Right atrium auricular region (tissue), 2 donors: ENCODE results near the gene DIO2. TPM values are rescaled to one million over a fixed set of nuclear protein-coding genes. Genes with fewer than 3 reads are reported as not detected.

ENCODE experiments used
- DNase-seq: peaks from one replicate; pipeline ENCODE4 v3.0.0-alpha.2; 2019; ENCODE audit warnings: low spot score
- H3K27ac ChIP-seq, 2 donors: fragments of 200-600 bp; sonication (generic); 1 replicate in 1 of 2; 2 replicates in 1 of 2; pipeline ENCODE4 v1.5.1; 2016 to 2019
- H3K27me3 ChIP-seq, 2 donors: fragments of 200-600 bp; sonication (generic); one replicate each; pipeline versions ENCODE4 v1.5.1 to v1.6.0; 2017 to 2019
- H3K36me3 ChIP-seq: fragments of 200-600 bp; sonication (generic); one replicate; pipeline ENCODE4 v1.5.1; 2016
- H3K4me1 ChIP-seq, 2 donors: fragments of 200-600 bp; sonication (generic); one replicate each; pipeline versions ENCODE4 v1.5.1 to v1.6.0; 2017 to 2019
- H3K4me3 ChIP-seq, 2 donors: fragments of 200-600 bp; sonication (generic); 1 replicate in 1 of 2; 2 replicates in 1 of 2; pipeline ENCODE4 v1.5.1; 2017 to 2019; ENCODE audit warnings: mild to moderate bottlenecking in 1 of 2, moderate library complexity in 1 of 2
- H3K9me3 ChIP-seq, 2 donors: fragments of 200-600 bp; sonication (generic); one replicate each; pipeline ENCODE4 v1.5.1; 2019
- CTCF ChIP-seq, 2 donors: fragments of 200-600 bp; sonication (generic); IDR thresholded peaks; one replicate each; pipeline ENCODE4 v1.5.1; 2019; ENCODE audit warnings: antibody characterized with exemption in 2 of 2
- total RNA-seq, 2 donors: library from RNA; depleted of rRNA; stranded (reverse); fragments of >200 nt; gene quantifications; one replicate each; pipeline ENCODE4 v1.1.0, GENCODE V29; 2016

DIO2 gene
- total RNA-seq, 2 donors from 2014 or later, result 0.28 to 7.3 TPM

DNA sequence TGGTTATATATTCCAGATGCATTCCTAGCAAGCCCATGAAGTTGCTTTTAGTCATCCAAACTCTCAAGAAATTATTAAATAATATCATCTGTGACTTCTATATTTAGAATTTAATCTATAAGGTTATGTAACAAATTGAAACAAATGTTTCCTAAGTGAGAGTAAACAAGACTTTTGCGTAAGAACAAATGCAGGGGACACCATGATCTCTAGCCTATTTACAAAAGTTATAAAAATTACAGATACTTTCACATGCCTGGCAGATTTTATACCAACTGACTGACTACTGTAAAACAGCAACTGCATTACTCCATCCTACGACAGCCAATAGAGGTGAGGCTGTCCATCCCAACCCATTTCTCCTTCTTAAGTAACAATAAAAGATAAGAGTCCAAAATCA, 20.4 kb upstream of the DIO2 start:
- Histone ChIP-seq H3K4me3 (no peak overlapping the region), H3K27me3 (no peaks in the 10 kb centered on the region), H3K9me3 (peaks cover 0 to 19% of the 10 kb centered on the region in 2 donors), H3K27ac (no peak overlapping the region), H3K36me3 (no peaks in the 10 kb centered on the region), H3K4me1 (no peaks in the 10 kb centered on the region)
- DNase-seq, result no peak
- no peak for TF ChIP-seq CTCF (IDR thresholded peaks at IDR 0.05)

- no peak for DNase-seq
- no peaks in the 10 kb centered on the region for H3K4me1 ChIP-seq
- H3K27ac ChIP-seq, result no peak overlapping the region
- no peaks in the 10 kb centered on the region for H3K36me3 ChIP-seq
- H3K9me3 ChIP-seq, result peaks cover 0 to 6% of the 10 kb centered on the region in 2 donors
- H3K27me3 ChIP-seq, result no peaks in the 10 kb centered on the region
- no peak overlapping the region for H3K4me3 ChIP-seq
- TF ChIP-seq CTCF (IDR thresholded peaks at IDR 0.05), result no peak
Measured at GRCh38 chr14:80223696-80224465, 12.6 kb upstream of the DIO2 start.

DNA sequence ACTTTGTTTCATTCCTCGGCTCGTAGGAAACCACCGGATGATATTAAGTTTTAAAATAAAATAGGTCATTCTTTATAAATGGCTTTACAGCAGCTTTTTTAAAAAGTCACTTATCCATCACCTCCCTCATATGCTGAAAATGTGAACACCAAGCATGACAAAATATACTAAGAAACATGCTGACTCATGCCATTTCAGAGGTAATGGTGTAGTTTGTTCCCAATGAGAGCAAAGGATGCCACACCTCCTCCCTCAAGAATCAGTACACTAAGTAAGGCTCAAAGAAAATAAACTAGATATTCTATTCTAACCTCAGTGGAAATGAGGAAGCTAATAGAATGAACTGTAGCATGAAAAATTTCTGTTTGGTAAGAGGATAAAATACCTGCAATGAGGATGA, 5.5 kb upstream of the DIO2 start:
- Histone ChIP-seq H3K36me3 (no peaks in the 10 kb centered on the region), H3K9me3 (no peaks in the 10 kb centered on the region), H3K27ac (no peak overlapping the region), H3K4me1 (no peaks in the 10 kb centered on the region), H3K4me3 (no peak overlapping the region), H3K27me3 (no peaks in the 10 kb centered on the region)
- no peak for TF ChIP-seq CTCF (IDR thresholded peaks at IDR 0.05)
- no peak for DNase-seq

DNA sequence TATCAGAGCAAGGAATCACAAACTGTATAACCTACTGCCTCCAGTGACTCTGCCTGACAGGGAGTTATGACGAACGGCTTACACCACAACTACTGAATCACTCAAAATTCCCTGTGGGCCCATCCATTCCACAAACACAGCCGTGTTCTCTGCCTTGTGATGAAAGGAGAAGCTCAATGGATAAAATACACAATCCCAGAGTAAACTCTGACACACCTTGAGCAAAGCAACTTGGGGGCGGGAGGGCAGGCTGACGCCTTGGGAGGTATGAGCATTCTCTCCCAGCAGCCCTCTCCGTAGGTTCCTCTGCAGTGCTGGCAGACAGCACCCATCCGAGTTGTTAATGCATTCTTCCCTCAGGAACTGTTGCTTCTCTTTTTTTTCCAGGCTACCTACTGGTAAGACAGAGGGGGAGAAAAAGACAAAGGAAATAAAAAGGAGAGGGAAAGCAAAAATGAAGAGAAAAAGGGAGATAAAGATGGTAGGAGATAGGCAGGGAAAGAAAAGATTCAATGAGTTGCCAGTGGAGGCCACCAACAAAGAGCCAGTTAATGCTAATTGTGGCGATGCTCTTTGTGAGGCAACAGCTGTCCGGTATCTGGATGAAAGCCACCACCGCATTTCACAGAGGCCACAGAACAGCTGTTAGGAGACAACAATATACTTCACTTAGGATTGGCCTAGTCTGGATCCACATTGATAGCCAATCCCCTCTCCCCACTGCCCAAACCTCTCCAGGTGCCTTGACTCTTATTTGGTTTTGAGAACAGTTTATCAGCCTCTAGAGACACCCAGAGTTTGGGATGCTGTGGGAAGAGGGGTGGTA, 4.7 kb upstream of the DIO2 start:
- Histone ChIP-seq H3K9me3 (no peaks in the 10 kb centered on the region), H3K27ac (peak overlapping the region; percentile 33 to 43), H3K4me3 (no peak overlapping the region), H3K27me3 (no peaks in the 10 kb centered on the region), H3K36me3 (no peaks in the 10 kb centered on the region), H3K4me1 (no peaks in the 10 kb centered on the region)
- TF ChIP-seq CTCF (IDR thresholded peaks at IDR 0.05), result no peak
- no peak for DNase-seq

GRCh38 chr14:80215081-80215480, 3.8 kb upstream of the DIO2 start:
- no peak overlapping the region for H3K4me3 ChIP-seq
- no peak for TF ChIP-seq CTCF (IDR thresholded peaks at IDR 0.05)
- H3K27ac ChIP-seq, result peak overlapping the region; percentile 33 to 43
- H3K27me3 ChIP-seq, result no peaks in the 10 kb centered on the region
- H3K36me3 ChIP-seq, result no peaks in the 10 kb centered on the region
- H3K4me1 ChIP-seq, result no peaks in the 10 kb centered on the region
- H3K9me3 ChIP-seq, result no peaks in the 10 kb centered on the region
- DNase-seq, result no peak
